Thyroid gland (tissue), 4 donors: ENCODE data around the gene NCR3LG1. TPM values are rescaled to one million over a fixed set of nuclear protein-coding genes. Genes with fewer than 3 reads are reported as not detected.

Experiments
- DNase-seq, 2 donors: peaks; one replicate each; pipeline ENCODE4 v3.0.0-alpha.2; 2019
- H3K27ac ChIP-seq, 3 donors: fragments of 200-600 bp; sonication (generic); 1 replicate in 2 of 3; 2 replicates in 1 of 3; pipeline ENCODE4 v1.5.1; 2016 to 2019; ENCODE audit warnings: mild to moderate bottlenecking in 1 of 3, moderate library complexity in 1 of 3
- H3K27me3 ChIP-seq: fragments of 200-600 bp; sonication (generic); one replicate; pipeline ENCODE4 v1.5.1; 2019
- H3K36me3 ChIP-seq, 2 donors: fragments of 200-600 bp; sonication (generic); one replicate each; pipeline ENCODE4 v1.5.1; 2016 to 2019
- H3K4me1 ChIP-seq, 2 donors: fragments of 200-600 bp; sonication (generic); one replicate each; pipeline ENCODE4 v1.5.1; 2017 to 2019
- H3K4me3 ChIP-seq, 3 donors: fragments of 200-600 bp; sonication (generic); replicated peaks in 1 of 3; 1 replicate in 2 of 3; 2 replicates in 1 of 3; pipeline ENCODE4 v1.5.1; 2016; ENCODE audit warnings: mild to moderate bottlenecking in 1 of 3
- H3K9me3 ChIP-seq: fragments of 200-600 bp; sonication (generic); one replicate; pipeline ENCODE4 v1.5.1; 2017
- POLR2A ChIP-seq, 2 donors: fragments of 450-650 bp; IDR thresholded peaks; one replicate each; pipeline ENCODE4 v1.6.1; 2017; ENCODE audit warnings: antibody characterized with exemption in 2 of 2, mild to moderate bottlenecking in 2 of 2, moderate library complexity in 1 of 2
- WGBS, 2 donors: methylation state at CpG; one replicate each; pipeline ENCODE4 v1.1.5; 2017; 5-methylcytosine and 5-hydroxymethylcytosine counted together
- intact Hi-C: fragments of 100-400 bp; cut with DNase I; formaldehyde crosslinking; loops from one replicate; pipeline ENCODE4 v1.15.1; 2023
- total RNA-seq, 4 donors: library from RNA; depleted of rRNA; stranded (reverse); fragments of >200 nt; gene quantifications; one replicate each; pipeline ENCODE4 v1.2.3, GENCODE V29; 2016
- TF ChIP-seq, protein P1 (sequence below), 6 experiments: fragments of 200-600 bp in 3 of 6; fragments of 450-650 bp in 3 of 6; sonication (generic) in 3 of 6; IDR thresholded peaks; one replicate each; pipeline ENCODE4 v1.5.1; 2016 to 2019; ENCODE audit warnings: antibody characterized with exemption in 6 of 6, mild to moderate bottlenecking in 2 of 6, inconsistent platforms in 1 of 6, moderate library complexity in 1 of 6

The NCR3LG1 gene
- total RNA-seq, 4 donors from 2014 or later: 2.8 to 7.8 (median 7.2) TPM

DNA sequence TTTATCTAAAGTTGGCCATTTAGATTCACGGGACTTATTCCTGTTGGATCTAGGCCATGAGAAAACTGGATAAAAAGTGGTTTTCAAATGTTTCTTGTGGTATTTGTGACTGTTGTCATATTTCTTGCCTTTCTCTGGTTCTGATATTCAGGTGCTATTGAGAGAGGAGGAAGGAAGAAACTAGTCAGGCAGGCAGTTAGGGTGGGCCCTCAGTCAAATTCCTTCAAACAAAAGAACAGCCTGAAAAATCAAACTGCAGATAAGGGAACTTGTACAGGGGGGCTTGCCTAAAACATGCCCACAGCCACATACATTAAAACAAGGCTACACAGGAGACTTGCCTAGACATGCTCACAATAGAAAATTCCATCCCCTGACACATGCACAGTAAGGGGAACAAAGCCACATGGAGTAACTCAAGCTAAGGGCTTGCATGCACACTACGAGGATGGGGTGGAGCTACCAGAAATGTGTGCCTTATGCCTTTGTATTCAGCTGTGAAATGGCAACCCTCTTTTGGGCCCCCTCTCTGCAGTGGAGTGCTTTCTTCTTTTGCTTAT lies 18.2 kb downstream of the NCR3LG1 start:
- H3K4me1 ChIP-seq: no peaks in the 10 kb centered on the region
- no peaks in the 10 kb centered on the region for H3K27me3 ChIP-seq
- 84 to 92% methylated on average over 2 of the region's 2 CpGs for WGBS, 2 donors
- peaks cover 0 to 45% of the 10 kb centered on the region in 2 donors for H3K36me3 ChIP-seq
- intact Hi-C loops: no loop called here
- DNase-seq: no peak
- TF ChIP-seq, protein P1, sequence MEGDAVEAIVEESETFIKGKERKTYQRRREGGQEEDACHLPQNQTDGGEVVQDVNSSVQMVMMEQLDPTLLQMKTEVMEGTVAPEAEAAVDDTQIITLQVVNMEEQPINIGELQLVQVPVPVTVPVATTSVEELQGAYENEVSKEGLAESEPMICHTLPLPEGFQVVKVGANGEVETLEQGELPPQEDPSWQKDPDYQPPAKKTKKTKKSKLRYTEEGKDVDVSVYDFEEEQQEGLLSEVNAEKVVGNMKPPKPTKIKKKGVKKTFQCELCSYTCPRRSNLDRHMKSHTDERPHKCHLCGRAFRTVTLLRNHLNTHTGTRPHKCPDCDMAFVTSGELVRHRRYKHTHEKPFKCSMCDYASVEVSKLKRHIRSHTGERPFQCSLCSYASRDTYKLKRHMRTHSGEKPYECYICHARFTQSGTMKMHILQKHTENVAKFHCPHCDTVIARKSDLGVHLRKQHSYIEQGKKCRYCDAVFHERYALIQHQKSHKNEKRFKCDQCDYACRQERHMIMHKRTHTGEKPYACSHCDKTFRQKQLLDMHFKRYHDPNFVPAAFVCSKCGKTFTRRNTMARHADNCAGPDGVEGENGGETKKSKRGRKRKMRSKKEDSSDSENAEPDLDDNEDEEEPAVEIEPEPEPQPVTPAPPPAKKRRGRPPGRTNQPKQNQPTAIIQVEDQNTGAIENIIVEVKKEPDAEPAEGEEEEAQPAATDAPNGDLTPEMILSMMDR (IDR thresholded peaks at IDR 0.05): no peak
- no peak for TF ChIP-seq POLR2A (IDR thresholded peaks at IDR 0.05)
- H3K9me3 ChIP-seq: no peaks in the 10 kb centered on the region
- no peak overlapping the region for H3K4me3 ChIP-seq
- no peak overlapping the region for H3K27ac ChIP-seq

DNA sequence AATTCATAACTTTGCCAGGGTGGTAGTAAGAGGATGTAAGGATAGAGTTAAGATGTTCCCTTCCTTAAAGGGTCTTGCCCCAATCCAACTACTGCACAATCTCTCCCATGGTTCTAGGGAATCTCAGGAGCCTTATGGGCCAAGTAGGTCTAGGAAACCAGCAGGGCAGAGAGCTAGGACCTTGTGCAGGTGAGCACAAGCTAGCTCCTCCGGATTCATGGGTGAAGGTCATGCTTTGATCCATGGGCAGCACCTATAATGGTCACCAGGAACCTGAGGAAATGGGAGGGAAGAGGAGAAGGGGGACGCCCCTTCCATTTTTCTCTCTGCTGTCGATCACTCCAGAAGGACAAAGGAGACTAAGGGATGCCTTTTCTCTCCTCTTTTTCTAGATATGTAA lies 20.0 kb downstream of the NCR3LG1 start:
- Histone ChIP-seq H3K27ac (no peak overlapping the region), H3K27me3 (no peaks in the 10 kb centered on the region), H3K9me3 (no peaks in the 10 kb centered on the region), H3K4me1 (no peaks in the 10 kb centered on the region), H3K36me3 (peaks cover 0 to 45% of the 10 kb centered on the region in 2 donors), H3K4me3 (no peak overlapping the region)
- no peak for TF ChIP-seq POLR2A (IDR thresholded peaks at IDR 0.05)
- TF ChIP-seq, protein P1 (IDR thresholded peaks at IDR 0.05): no peak
- DNase-seq: no peak
- 50 to 56% methylated on average over 3 of the region's 3 CpGs for WGBS, 2 donors
- intact Hi-C loops: no loop called here

DNA sequence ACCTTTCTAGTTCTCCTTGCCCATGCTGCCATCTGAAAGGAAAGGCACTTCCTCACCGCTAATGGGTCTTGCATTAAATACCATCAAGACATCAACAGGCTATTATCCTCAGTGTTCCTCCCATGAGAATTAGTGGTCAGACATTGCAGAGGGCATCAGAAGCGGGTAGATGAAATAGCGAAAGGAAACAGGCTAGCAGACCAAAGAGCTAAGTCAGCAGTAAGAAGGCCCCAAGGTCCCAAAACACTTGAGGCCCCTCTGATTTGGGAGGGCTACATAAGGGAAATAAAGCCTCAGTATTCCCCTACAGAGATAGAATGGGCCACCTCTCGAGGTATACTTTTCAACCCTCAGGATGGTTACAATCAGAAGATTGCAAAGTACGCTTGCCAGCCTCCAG lies 23.9 kb downstream of the NCR3LG1 start:
- WGBS, 2 donors: 87 to 92% methylated on average over 5 of the region's 5 CpGs
- TF ChIP-seq POLR2A (IDR thresholded peaks at IDR 0.05): no peak
- TF ChIP-seq, protein P1 (IDR thresholded peaks at IDR 0.05): no peak
- Histone ChIP-seq H3K27me3 (no peaks in the 10 kb centered on the region), H3K4me1 (no peaks in the 10 kb centered on the region), H3K4me3 (no peak overlapping the region), H3K36me3 (peaks cover 0 to 18% of the 10 kb centered on the region in 2 donors), H3K9me3 (no peaks in the 10 kb centered on the region), H3K27ac (no peak overlapping the region)
- intact Hi-C loops: no loop called here
- no peak for DNase-seq

DNA sequence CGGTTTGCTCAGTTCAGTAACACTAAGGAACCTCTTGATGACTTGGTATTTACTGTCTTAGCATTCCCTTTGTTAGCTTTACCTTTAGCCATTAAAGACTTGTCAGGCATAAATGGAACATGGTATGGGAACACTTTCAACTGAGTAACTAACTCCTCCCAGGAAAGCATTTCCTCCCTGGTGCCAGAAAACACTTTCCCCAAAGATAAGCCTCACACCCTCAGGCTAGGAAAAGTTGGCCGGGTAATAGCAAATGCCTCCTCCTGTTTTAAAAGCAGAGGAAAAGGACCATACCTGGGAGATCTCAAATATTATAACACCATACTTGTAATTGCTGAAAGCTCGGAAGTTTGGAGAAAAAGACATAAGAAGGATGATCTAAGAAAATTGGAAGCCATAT lies 24.9 kb downstream of the NCR3LG1 start:
- Histone ChIP-seq H3K4me1 (no peaks in the 10 kb centered on the region), H3K9me3 (no peaks in the 10 kb centered on the region), H3K4me3 (no peak overlapping the region), H3K36me3 (peaks cover 0 to 13% of the 10 kb centered on the region in 2 donors), H3K27me3 (no peaks in the 10 kb centered on the region), H3K27ac (no peak overlapping the region)
- intact Hi-C loops: no loop called here
- DNase-seq: no peak
- TF ChIP-seq, protein P1 (IDR thresholded peaks at IDR 0.05): no peak
- no peak for TF ChIP-seq POLR2A (IDR thresholded peaks at IDR 0.05)
- WGBS, 2 donors: 87% methylated on average over 3 of the region's 3 CpGs

DNA sequence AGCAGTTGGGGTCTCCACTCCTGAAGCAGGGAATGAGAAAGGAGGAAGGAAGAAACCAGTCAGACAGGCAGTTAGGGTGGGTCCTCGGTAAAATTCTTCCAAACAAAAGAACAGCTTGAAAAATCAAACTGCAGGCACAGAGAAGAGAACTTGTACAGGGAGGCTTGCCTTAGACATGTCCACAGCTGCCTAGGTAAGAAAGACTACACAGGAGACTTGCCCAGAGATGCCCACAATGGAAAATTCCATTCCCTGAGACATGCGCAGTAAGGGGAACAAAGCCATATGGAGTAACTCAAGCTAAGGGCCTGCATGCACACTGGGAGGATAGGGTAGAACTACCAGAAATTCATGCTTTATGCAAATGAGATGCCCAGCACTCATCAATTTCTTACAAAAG lies 27.1 kb downstream of the NCR3LG1 start:
- no peak overlapping the region for H3K4me3 ChIP-seq
- DNase-seq: no peak
- 67 to 74% methylated on average over 2 of the region's 2 CpGs for WGBS, 2 donors
- H3K9me3 ChIP-seq: no peaks in the 10 kb centered on the region
- no peaks in the 10 kb centered on the region for H3K36me3 ChIP-seq
- intact Hi-C loops: no loop called here
- H3K4me1 ChIP-seq: no peaks in the 10 kb centered on the region
- no peaks in the 10 kb centered on the region for H3K27me3 ChIP-seq
- no peak for TF ChIP-seq POLR2A (IDR thresholded peaks at IDR 0.05)
- no peak overlapping the region for H3K27ac ChIP-seq
